Measurements from ENCODE around the gene HAAO. TPM values are rescaled to one million over a fixed set of nuclear protein-coding genes. Genes with fewer than 3 reads are reported as not detected.

The HAAO gene
- total and polyA plus RNA-seq, 2 experiments from 2014 or later, result 2.6 to 3.2 TPM

GRCh38 chr2:42800981-42801380, 8.6 kb upstream of the HAAO start:
- Histone ChIP-seq H3K4me3 (no peak overlapping the region), H3K36me3 (ENCODE audit: insufficient read depth) (no peaks in the 10 kb centered on the region), H3K4me2 (no peak overlapping the region), H3F3A (replicated peaks; ENCODE audit: low read depth) (no peaks in the 10 kb centered on the region), H3K79me2 (replicated peaks; ENCODE audit: insufficient read depth) (no peaks in the 10 kb centered on the region), H3K27me3 (ENCODE audit: insufficient read depth) (no peaks in the 10 kb centered on the region), H3K4me1 (ENCODE audit: insufficient read depth) (peaks cover 5% of the 10 kb centered on the region; the same call in 1 of the 2 replicates), H4K20me1 (replicated peaks; ENCODE audit: insufficient read depth) (no peaks in the 10 kb centered on the region), H3K9me2 (ENCODE audit: insufficient read depth) (no peaks in the 10 kb centered on the region), H2AFZ (no peak overlapping the region), H3K27ac (ENCODE audit: low read depth) (no peak overlapping the region)
- TF ChIP-seq, protein P1, sequence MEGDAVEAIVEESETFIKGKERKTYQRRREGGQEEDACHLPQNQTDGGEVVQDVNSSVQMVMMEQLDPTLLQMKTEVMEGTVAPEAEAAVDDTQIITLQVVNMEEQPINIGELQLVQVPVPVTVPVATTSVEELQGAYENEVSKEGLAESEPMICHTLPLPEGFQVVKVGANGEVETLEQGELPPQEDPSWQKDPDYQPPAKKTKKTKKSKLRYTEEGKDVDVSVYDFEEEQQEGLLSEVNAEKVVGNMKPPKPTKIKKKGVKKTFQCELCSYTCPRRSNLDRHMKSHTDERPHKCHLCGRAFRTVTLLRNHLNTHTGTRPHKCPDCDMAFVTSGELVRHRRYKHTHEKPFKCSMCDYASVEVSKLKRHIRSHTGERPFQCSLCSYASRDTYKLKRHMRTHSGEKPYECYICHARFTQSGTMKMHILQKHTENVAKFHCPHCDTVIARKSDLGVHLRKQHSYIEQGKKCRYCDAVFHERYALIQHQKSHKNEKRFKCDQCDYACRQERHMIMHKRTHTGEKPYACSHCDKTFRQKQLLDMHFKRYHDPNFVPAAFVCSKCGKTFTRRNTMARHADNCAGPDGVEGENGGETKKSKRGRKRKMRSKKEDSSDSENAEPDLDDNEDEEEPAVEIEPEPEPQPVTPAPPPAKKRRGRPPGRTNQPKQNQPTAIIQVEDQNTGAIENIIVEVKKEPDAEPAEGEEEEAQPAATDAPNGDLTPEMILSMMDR (conservative IDR thresholded peaks at IDR 0.05; ENCODE audit: low read depth in 2 of 2), result no peak
- TF ChIP-seq STAT1 (IDR thresholded peaks at IDR 0.05; ENCODE audit: unreplicated experiment) (no peak), EZH2phosphoT487 (IDR thresholded peaks at IDR 0.05; ENCODE audit: unreplicated experiment) (no peak), CREB1 (CRISPR knock-in tag; IDR thresholded peaks at IDR 0.05; ENCODE audit: low read depth) (no peak), ZNF331 (CRISPR knock-in tag; IDR thresholded peaks at IDR 0.05; ENCODE audit: low read depth) (no peak)
- Mint-ChIP-seq H3K27ac (no peak overlapping the region), H3K4me1 (peaks cover 5% of the 10 kb centered on the region), H3K27me3 (ENCODE audit: insufficient read depth, low read depth, poor library complexity) (peaks cover 1% of the 10 kb centered on the region), H3K36me3 (ENCODE audit: low read depth) (no peaks in the 10 kb centered on the region; the same call in 2 of the 3 replicates), H3K9me3 (no peaks in the 10 kb centered on the region), H3K4me3 (no peak overlapping the region)
- no peak for ATAC-seq
- no peak for DNase-seq (ENCODE audit: low spot score)

GRCh38 chr2:42800461-42800962, 8.1 kb upstream of the HAAO start:
- Histone ChIP-seq H3K27ac (ENCODE audit: low read depth) (no peak overlapping the region), H3K4me3 (no peak overlapping the region), H4K20me1 (replicated peaks; ENCODE audit: insufficient read depth) (no peaks in the 10 kb centered on the region), H3K36me3 (ENCODE audit: insufficient read depth) (no peaks in the 10 kb centered on the region), H3K9me2 (ENCODE audit: insufficient read depth) (no peaks in the 10 kb centered on the region), H2AFZ (no peak overlapping the region), H3K4me1 (ENCODE audit: insufficient read depth) (peaks cover 5% of the 10 kb centered on the region; the same call in 1 of the 2 replicates), H3K4me2 (no peak overlapping the region), H3K79me2 (replicated peaks; ENCODE audit: insufficient read depth) (no peaks in the 10 kb centered on the region), H3F3A (replicated peaks; ENCODE audit: low read depth) (no peaks in the 10 kb centered on the region), H3K27me3 (ENCODE audit: insufficient read depth) (no peaks in the 10 kb centered on the region)
- DNase-seq (ENCODE audit: low spot score) (no peak), ATAC-seq (no peak)
- H3K27me3 Mint-ChIP-seq (ENCODE audit: insufficient read depth, low read depth, poor library complexity), result peaks cover 1% of the 10 kb centered on the region
- no peaks in the 10 kb centered on the region for H3K9me3 Mint-ChIP-seq
- no peak overlapping the region for H3K4me3 Mint-ChIP-seq
- no peak overlapping the region for H3K27ac Mint-ChIP-seq
- peaks cover 9% of the 10 kb centered on the region for H3K4me1 Mint-ChIP-seq
- H3K36me3 Mint-ChIP-seq (ENCODE audit: low read depth), result no peaks in the 10 kb centered on the region; the same call in 2 of the 3 replicates
- TF ChIP-seq, protein P1 (conservative IDR thresholded peaks at IDR 0.05; ENCODE audit: low read depth in 2 of 2), result no peak
- TF ChIP-seq CREB1 (CRISPR knock-in tag; IDR thresholded peaks at IDR 0.05; ENCODE audit: low read depth) (no peak), EZH2 (IDR thresholded peaks at IDR 0.05; ENCODE audit: low read depth, unreplicated experiment) (no peak), STAT1 (IDR thresholded peaks at IDR 0.05; ENCODE audit: unreplicated experiment) (no peak), NANOG (IDR thresholded peaks at IDR 0.05; ENCODE audit: borderline replicate concordance) (no peak), REST (IDR thresholded peaks at IDR 0.05; ENCODE audit: unreplicated experiment) (no peak)
- TF ChIP-seq, protein P2, sequence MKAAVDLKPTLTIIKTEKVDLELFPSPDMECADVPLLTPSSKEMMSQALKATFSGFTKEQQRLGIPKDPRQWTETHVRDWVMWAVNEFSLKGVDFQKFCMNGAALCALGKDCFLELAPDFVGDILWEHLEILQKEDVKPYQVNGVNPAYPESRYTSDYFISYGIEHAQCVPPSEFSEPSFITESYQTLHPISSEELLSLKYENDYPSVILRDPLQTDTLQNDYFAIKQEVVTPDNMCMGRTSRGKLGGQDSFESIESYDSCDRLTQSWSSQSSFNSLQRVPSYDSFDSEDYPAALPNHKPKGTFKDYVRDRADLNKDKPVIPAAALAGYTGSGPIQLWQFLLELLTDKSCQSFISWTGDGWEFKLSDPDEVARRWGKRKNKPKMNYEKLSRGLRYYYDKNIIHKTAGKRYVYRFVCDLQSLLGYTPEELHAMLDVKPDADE (IDR thresholded peaks at IDR 0.05), result no peak
